ENCODE results near the gene AZI2. TPM values are rescaled to one million over a fixed set of nuclear protein-coding genes. Genes with fewer than 3 reads are reported as not detected.

The AZI2 gene
- total RNA-seq, 1 experiment from 2014 or later: 51.6 TPM

DNA sequence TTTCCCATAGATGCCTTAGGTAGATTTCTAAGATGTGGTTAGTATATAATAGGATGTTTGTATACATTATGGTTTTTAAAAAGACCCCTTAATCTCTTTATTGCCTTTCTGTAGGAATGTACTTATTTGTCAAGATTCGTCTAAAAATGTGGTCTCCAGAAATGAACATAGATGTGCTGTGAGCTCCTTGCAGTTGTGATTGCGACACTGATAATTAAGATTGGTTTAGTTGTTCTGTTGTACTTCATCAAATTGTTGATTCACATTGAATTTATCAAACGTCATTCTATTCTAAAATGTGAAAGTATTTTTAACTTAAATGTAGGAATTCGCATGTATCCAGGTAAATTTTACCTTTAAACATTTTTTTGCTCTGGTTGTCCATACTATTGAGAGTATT is 56.0 kb downstream of the AZI2 start:
- Histone ChIP-seq H3K4me2 (ENCODE audit: low read length) (no peak overlapping the region), H3K9me3 (ENCODE audit: control insufficient read depth in 1 of 2, insufficient read depth in 1 of 2, low read depth in 1 of 2, low read length in 2 of 2) (no peaks in the 10 kb centered on the region), H3K36me3 (ENCODE audit: control insufficient read depth in 1 of 2, insufficient read depth in 2 of 2, low read length in 2 of 2) (no peaks in the 10 kb centered on the region), H3K9me2 (ENCODE audit: insufficient read depth) (no peaks in the 10 kb centered on the region), H4K20me1 (ENCODE audit: insufficient read depth) (no peaks in the 10 kb centered on the region), H3K27ac (ENCODE audit: low read depth, low read length) (no peak overlapping the region), H3K79me2 (ENCODE audit: insufficient read depth, low read length) (no peaks in the 10 kb centered on the region; the same call in 1 of the 2 replicates), H3K9ac (ENCODE audit: low read length) (no peak overlapping the region), H3K4me3 (replicated peaks in 1 of 2; ENCODE audit: low read depth in 1 of 2, low read length in 2 of 2) (no peak overlapping the region), H3K4me1 (ENCODE audit: control insufficient read depth in 1 of 2, insufficient read depth in 2 of 2, low read length in 2 of 2) (no peaks in the 10 kb centered on the region), H2AFZ (ENCODE audit: low read depth, low read length, poor library complexity, severe bottlenecking) (no peak overlapping the region), H3K27me3 (ENCODE audit: insufficient read depth, low read length) (no peaks in the 10 kb centered on the region)
- intact Hi-C loops (cut with micrococcal nuclease): no loop called here
- RAD21 ChIA-PET (ENCODE audit: low non-redundant PET in 1 of 2, low total read pairs in 2 of 2, uncharacterized antibody in 2 of 2, unreplicated experiment in 2 of 2): no interaction called here
- TF ChIP-seq POLR2AphosphoS5 (IDR thresholded peaks at IDR 0.05; ENCODE audit: low read depth, low read length) (no peak), YY1 (IDR thresholded peaks at IDR 0.05; ENCODE audit: extremely low read depth, insufficient replicate concordance, low read depth, low read length) (no peak), EZH2phosphoT487 (IDR thresholded peaks at IDR 0.05; ENCODE audit: borderline replicate concordance) (no peak), RAD21 (IDR thresholded peaks at IDR 0.05; ENCODE audit: low read depth) (no peak), TCF7L2 (IDR thresholded peaks at IDR 0.05; ENCODE audit: borderline replicate concordance, extremely low read depth, insufficient read depth, insufficient read length) (no peak), SRF (IDR thresholded peaks at IDR 0.05; ENCODE audit: low read depth) (no peak), FOSL1 (IDR thresholded peaks at IDR 0.05; ENCODE audit: low read depth) (no peak)
- TF ChIP-seq, protein P1, sequence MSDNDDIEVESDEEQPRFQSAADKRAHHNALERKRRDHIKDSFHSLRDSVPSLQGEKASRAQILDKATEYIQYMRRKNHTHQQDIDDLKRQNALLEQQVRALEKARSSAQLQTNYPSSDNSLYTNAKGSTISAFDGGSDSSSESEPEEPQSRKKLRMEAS (IDR thresholded peaks at IDR 0.05): no peak
- TF ChIP-seq, protein P2, sequence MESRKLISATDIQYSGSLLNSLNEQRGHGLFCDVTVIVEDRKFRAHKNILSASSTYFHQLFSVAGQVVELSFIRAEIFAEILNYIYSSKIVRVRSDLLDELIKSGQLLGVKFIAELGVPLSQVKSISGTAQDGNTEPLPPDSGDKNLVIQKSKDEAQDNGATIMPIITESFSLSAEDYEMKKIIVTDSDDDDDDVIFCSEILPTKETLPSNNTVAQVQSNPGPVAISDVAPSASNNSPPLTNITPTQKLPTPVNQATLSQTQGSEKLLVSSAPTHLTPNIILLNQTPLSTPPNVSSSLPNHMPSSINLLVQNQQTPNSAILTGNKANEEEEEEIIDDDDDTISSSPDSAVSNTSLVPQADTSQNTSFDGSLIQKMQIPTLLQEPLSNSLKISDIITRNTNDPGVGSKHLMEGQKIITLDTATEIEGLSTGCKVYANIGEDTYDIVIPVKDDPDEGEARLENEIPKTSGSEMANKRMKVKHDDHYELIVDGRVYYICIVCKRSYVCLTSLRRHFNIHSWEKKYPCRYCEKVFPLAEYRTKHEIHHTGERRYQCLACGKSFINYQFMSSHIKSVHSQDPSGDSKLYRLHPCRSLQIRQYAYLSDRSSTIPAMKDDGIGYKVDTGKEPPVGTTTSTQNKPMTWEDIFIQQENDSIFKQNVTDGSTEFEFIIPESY (IDR thresholded peaks at IDR 0.05; ENCODE audit: extremely low read depth, insufficient replicate concordance, low read length): no peak
- ATAC-seq (no peak), DNase-seq (ENCODE audit: low read depth, low spot score) (no peak)
- POLR2A ChIA-PET: no interaction called here
- BruUV-seq (replicated peaks): no TSS peak
- CTCF ChIA-PET: no interaction called here
